DMS153 (cell line): ENCODE data around the gene PGAP3.
"Not testable (repeated sequence)": the region's sequence is repeated elsewhere in the genome, so short reads cannot be mapped to it uniquely, and the experiment has no call there.

ENCODE experiments used
- DNase-seq: peaks from one replicate; lab custom pipeline; 2025; lab: John Stamatoyannopoulos, UW

Gene PGAP3

DNA sequence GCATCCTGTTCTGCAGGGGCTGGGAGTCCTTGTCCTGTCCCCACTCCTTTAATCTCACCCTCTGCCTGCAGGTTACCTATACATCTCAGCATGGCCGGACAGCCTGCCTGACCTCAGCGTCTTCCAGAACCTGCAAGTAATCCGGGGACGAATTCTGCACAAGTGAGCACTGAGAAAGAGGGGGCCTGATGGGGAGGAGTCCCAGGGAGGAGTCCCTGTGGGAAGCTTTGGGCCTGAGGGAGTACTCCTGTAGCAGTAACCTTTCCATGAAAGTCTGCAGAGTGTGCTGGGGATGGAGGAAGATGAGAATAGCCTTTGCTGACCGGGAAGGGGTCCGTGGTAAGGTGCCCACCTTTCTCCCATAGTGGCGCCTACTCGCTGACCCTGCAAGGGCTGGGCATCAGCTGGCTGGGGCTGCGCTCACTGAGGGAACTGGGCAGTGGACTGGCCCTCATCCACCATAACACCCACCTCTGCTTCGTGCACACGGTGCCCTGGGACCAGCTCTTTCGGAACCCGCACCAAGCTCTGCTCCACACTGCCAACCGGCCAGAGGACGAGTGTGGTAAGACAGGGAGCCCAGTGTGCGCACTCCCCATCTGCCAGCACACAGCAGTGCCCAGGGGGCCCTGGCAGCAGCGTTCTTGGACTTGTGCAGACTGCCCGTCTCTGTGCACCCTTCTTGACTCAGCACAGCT lies 27.7 kb upstream of the PGAP3 start:
- DNase-seq: no peak

DNA sequence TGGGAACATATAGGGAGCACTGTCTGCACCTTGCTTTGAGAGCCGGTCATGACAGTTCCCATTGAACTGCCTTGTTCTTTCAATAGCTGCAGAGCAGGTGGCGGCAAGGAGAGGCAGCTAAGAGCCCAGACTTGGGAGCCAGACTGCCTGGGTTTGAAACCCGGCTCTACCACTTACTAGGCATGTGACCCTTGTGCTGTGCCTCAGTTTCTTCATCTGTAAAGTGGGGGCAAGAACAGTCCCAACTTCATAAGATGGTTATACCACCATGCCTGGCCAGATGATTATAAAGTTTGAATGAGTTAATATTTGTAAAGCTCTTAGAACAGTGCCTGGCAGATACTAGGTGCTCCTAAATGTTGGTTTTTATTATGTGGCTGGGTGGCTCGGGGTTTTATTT lies 26.4 kb upstream of the PGAP3 start:
- no peak for DNase-seq

DNA sequence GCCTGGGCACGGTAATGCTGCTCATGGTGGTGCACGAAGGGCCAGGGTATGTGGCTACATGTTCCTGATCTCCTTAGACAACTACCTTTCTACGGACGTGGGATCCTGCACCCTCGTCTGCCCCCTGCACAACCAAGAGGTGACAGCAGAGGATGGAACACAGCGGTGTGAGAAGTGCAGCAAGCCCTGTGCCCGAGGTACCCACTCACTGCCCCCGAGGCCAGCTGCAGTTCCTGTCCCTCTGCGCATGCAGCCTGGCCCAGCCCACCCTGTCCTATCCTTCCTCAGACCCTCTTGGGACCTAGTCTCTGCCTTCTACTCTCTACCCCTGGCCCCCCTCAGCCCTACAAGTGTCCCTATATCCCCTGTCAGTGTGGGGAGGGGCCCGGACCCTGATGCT lies 24.0 kb upstream of the PGAP3 start:
- DNase-seq: no peak

DNA sequence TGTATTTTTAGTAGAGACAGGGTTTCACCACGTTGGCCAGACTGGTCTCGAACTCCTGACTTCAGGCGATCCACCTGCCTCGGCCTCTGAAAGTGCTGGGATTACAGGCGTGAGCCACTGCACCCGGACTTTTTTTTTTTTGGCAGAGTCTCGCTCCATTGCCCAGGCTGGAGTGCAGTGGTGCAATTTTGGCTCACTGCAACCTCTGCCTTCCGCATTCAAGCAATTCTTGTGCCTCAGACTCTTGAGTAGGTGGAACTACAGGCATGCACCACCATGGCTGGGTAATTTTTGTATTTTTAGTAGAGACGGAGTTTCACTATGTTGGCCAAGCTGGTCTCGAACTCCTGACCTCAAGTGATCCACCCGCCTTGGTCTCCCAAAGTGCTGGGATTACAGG lies 23.2 kb upstream of the PGAP3 start:
- not testable (repeated sequence) for DNase-seq

- DNase-seq: no peak
These were observed 22.4 kb upstream of the PGAP3 start for GRCh38 chr17:39709998-39710964.

GRCh38 chr17:39709319-39709997 lies 21.6 kb upstream of the PGAP3 start:
- no peak for DNase-seq

DNA sequence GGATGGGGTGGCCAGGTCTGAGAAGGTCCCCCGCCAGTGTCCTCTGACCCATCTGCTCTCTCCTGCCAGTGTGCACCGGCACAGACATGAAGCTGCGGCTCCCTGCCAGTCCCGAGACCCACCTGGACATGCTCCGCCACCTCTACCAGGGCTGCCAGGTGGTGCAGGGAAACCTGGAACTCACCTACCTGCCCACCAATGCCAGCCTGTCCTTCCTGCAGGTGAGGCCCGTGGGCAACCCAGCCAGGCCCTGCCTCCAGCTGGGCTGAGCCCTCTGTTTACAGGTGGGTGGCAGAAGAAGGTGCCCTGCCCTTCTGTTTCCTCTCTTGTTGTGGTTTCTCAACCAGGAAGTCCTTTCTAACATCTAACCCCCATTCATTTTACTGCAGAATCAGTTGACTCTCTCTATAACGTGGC lies 19.1 kb upstream of the PGAP3 start:
- DNase-seq: no peak

DNA sequence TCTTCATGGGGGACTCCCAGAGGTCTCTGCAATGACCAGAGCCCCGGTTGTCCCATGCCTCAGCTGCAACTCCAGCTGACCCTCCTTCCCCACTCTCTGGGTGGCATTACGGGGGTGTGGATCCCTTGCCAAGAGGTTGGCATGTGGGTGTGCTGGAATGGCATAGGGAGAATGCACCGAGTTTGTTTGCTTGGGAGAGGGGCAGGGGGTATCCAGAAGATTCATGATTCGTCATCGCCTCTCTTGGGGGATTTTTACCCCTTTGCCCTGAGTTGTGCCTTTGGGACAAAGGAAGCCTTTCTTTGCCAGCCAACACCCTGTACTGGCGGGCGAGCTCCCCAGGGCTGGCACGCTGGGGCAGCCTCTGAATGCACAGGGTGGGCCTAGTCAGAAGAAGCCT lies 18.5 kb upstream of the PGAP3 start:
- DNase-seq: no peak

- DNase-seq: no peak
These were observed 18.0 kb upstream of the PGAP3 start for GRCh38 chr17:39705786-39706348.

- no peak for DNase-seq
These were observed 17.1 kb upstream of the PGAP3 start for GRCh38 chr17:39704821-39705551.

GRCh38 chr17:39703913-39704312 lies 16.1 kb upstream of the PGAP3 start:
- DNase-seq: no peak

DNA sequence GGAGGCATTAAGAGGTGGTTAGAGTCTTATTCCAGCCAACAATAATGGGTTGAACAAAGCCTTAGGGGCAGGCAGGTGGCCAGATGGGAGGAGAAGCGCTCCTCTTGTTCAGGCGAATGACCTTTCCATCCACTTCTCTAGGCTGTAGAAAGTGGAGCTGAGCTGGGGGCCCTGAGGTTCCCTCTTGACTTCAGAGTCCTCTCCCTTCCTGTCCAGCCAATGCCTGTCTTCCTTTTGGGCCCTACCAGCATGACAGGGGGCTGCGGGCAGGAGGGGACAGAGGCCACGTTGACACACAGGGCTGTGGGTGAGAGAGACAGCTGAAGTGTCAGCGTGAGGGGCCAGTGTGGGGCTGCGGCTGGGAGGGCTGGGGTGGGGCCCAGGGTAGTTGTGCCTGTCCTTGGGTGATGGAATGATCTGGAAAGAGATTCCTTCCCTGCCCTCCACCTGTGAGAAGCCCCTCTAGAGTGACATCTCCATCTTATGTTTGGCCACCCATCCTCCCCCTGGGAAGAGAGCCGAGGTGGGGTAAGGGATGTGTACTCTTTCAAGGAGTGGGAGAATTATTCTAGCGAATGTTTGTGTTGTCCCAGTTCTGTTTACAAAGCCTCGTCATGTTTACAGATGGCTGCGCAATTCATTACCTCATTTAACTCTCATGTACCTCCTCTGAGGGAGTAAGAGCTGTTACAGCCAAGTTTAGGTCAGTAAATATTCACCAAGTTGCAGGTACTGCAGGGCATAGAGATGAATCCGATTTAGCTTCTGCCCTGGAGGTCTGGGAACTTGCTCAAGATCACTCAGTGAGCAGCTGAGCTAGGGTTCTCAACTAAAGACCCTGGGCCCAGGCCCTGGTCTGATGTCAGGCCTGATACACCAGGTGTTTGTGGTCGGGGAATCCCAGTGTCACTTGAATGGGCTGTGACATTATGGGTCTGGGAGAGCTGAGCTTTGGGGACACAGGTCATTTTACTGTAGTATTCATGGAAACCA lies 15.3 kb upstream of the PGAP3 start:
- DNase-seq: no peak

DNA sequence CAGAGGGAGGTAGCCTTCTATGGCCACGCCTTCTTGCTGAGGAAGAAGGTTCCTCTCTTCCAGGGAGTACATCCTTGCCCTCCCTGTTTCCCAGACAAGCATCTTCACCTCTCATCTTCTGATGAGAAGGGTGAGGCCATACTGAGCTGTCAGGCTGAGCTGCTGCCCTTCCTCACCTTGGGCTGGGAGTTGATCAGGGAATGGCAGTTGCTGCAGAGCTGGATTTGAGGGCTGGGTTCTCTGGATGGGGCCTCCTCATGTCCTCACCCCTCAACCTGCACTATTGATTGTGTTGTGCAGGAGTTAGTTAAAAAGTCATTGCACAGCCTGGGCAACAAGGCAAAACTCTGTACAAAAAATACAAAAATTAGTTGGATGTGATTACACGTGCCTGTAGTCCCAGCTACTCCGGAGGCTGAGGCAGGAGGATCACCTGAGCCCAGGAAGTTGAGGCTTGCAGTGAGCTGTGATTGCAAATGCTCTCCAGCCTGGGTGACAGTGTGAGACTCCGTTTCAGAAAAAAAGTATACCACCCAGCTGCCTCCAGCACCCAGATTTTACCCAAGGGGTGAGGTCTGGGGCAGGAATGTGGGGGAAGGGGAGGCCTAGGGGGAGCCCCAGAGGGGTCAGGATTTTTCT lies 14.0 kb upstream of the PGAP3 start:
- no peak for DNase-seq

GRCh38 chr17:39701012-39701783 lies 13.3 kb upstream of the PGAP3 start:
- DNase-seq: no peak

GRCh38 chr17:39700148-39700987 lies 12.5 kb upstream of the PGAP3 start:
- DNase-seq: no peak

DNA sequence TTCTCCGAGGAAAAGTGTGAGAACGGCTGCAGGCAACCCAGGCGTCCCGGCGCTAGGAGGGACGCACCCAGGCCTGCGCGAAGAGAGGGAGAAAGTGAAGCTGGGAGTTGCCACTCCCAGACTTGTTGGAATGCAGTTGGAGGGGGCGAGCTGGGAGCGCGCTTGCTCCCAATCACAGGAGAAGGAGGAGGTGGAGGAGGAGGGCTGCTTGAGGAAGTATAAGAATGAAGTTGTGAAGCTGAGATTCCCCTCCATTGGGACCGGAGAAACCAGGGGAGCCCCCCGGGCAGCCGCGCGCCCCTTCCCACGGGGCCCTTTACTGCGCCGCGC lies 11.9 kb upstream of the PGAP3 start, which contains the start of gene ERBB2:
Gene ERBB2, plus strand, starts transcription at position 247 of the 330 bp plus-strand sequence. CDS start 175 bp downstream, outside the sequence.
- DNase-seq: no peak

DNA sequence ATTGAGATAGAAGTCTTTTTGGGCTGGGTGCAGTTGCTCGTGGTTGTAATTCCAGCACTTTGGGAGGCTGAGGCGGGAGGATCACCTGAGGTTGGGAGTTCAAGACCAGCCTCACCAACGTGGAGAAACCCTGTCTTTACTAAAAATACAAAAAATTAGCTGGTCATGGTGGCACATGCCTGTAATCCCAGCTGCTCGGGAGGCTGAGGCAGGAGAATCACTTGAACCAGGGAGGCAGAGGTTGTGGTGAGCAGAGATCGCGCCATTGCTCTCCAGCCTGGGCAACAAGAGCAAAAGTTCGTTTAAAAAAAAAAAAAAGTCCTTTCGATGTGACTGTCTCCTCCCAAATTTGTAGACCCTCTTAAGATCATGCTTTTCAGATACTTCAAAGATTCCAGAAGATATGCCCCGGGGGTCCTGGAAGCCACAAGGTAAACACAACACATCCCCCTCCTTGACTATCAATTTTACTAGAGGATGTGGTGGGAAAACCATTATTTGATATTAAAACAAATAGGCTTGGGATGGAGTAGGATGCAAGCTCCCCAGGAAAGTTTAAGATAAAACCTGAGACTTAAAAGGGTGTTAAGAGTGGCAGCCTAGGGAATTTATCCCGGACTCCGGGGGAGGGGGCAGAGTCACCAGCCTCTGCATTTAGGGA lies 11.4 kb upstream of the PGAP3 start:
- DNase-seq: not testable (repeated sequence)

- DNase-seq: no peak
These were observed 10.1 kb upstream of the PGAP3 start for GRCh38 chr17:39697961-39698360.
